HL-60/S4 (cell line): ENCODE data around the gene TMEM51.

Experiments
- in situ Hi-C: fragments of 300-500 bp; cut with MboI; formaldehyde crosslinking; loops from 2 replicates; pipeline ENCODE4 v1.14.3; 2022; ENCODE audit warnings: low sequenced_read_pairs

TMEM51 gene

GRCh38 chr1:15262706-15263105, 109.2 kb downstream of the TMEM51 start:
- in situ Hi-C loops = loop anchor here (10.0 kb wide), 1 partner anchor 138 kb away; no protein-coding TSS in a partner anchor

- in situ Hi-C loops = loop anchor here (10.0 kb wide), 1 partner anchor 140 kb away; no protein-coding TSS in a partner anchor
These were observed 111.2 kb downstream of the TMEM51 start for GRCh38 chr1:15264769-15265168.
